Kidney epithelial cell (primary cell): Measurements from ENCODE around the gene EPB41L1. TPM values are rescaled to one million over a fixed set of nuclear protein-coding genes. Genes with fewer than 3 reads are reported as not detected.

Experiments
- DNase-seq: peaks from one replicate; pipeline ENCODE4 v3.0.0-alpha.2; 2010; ENCODE audit warnings: low read depth
- H3K27me3 ChIP-seq: 2 replicates; pipeline ENCODE4 v1.6.0; 2011; ENCODE audit warnings: low read length; ENCODE audit not compliant: control insufficient read depth, insufficient read depth
- H3K36me3 ChIP-seq: 2 replicates; pipeline ENCODE4 v1.5.1; 2011; ENCODE audit warnings: low read length; ENCODE audit not compliant: control insufficient read depth, insufficient read depth
- H3K4me3 ChIP-seq: 2 replicates; pipeline ENCODE4 v1.5.1; 2011; ENCODE audit warnings: low read depth, mild to moderate bottlenecking, control low read depth, low read length
- CTCF ChIP-seq: IDR thresholded peaks from 2 replicates; pipeline ENCODE4 v1.5.1; 2011; ENCODE audit warnings: mild to moderate bottlenecking, moderate library complexity, low read length, control low read depth, inconsistent platforms; ENCODE audit not compliant: insufficient read depth, poor library complexity, severe bottlenecking
- total RNA-seq: library from RNA; depleted of rRNA; stranded (reverse); fragments of >200 nt; gene quantifications from 2 replicates; pipeline ENCODE4 v1.2.3, GENCODE V29; 2015

EPB41L1 gene
- total RNA-seq, 1 donor from 2014 or later: 25.0 TPM

- Histone ChIP-seq H3K36me3 (no peaks in the 10 kb centered on the region), H3K27me3 (peaks cover 5% of the 10 kb centered on the region), H3K4me3 (no peak overlapping the region)
- DNase-seq: no peak
- TF ChIP-seq CTCF: no peak
Measured at GRCh38 chr20:36159833-36160232, 5.3 kb downstream of the EPB41L1 start.

GRCh38 chr20:36162272-36162966 is 7.9 kb downstream of the EPB41L1 start:
- no peaks in the 10 kb centered on the region for H3K27me3 ChIP-seq
- no peaks in the 10 kb centered on the region for H3K36me3 ChIP-seq
- TF ChIP-seq CTCF: no peak
- no peak for DNase-seq
- no peak overlapping the region for H3K4me3 ChIP-seq

GRCh38 chr20:36167902-36168503 is 13.5 kb downstream of the EPB41L1 start:
- no peaks in the 10 kb centered on the region for H3K27me3 ChIP-seq
- no peaks in the 10 kb centered on the region for H3K36me3 ChIP-seq
- DNase-seq: no peak
- no peak overlapping the region for H3K4me3 ChIP-seq
- no peak for TF ChIP-seq CTCF

- no peaks in the 10 kb centered on the region for H3K27me3 ChIP-seq
- DNase-seq: no peak
- no peak overlapping the region for H3K4me3 ChIP-seq
- H3K36me3 ChIP-seq: no peaks in the 10 kb centered on the region
- TF ChIP-seq CTCF: no peak
Measured at GRCh38 chr20:36170542-36171215, 16.1 kb downstream of the EPB41L1 start.

GRCh38 chr20:36173451-36173933 is 19.0 kb downstream of the EPB41L1 start:
- Histone ChIP-seq H3K36me3 (no peaks in the 10 kb centered on the region), H3K4me3 (no peak overlapping the region), H3K27me3 (no peaks in the 10 kb centered on the region)
- TF ChIP-seq CTCF: no peak
- DNase-seq: no peak

GRCh38 chr20:36175016-36175415 is 20.5 kb downstream of the EPB41L1 start:
- H3K36me3 ChIP-seq: no peaks in the 10 kb centered on the region
- DNase-seq: no peak
- H3K4me3 ChIP-seq: no peak overlapping the region
- no peaks in the 10 kb centered on the region for H3K27me3 ChIP-seq
- TF ChIP-seq CTCF: no peak
